WTC11 (cell line): Measurements from ENCODE around the gene SFTA2. TPM values are rescaled to one million over a fixed set of nuclear protein-coding genes. Genes with fewer than 3 reads are reported as not detected.

Experiments
- ATAC-seq: fragments of 200-7000 bp; cut with Tn5 transposase; 2 replicates; pipeline ENCODE4 v1.10.0; 2021; ENCODE audit warnings: mild to moderate bottlenecking, moderate library complexity
- CTCF ChIA-PET: fragments of 300-600 bp; sonication (Branson Sonifier 250); formaldehyde crosslinking; loops from one replicate; lab custom pipeline; 2021; ENCODE audit warnings: antibody characterized with exemption; lab: Charles Lee
- POLR2A ChIA-PET: fragments of 350-600 bp; sonication (Branson Sonifier 250); formaldehyde crosslinking; loops from one replicate; lab custom pipeline; 2021; ENCODE audit warnings: antibody characterized with exemption; lab: Charles Lee
- DNase-seq: peaks from one replicate; pipeline ENCODE4 v3.0.0; 2021; ENCODE audit warnings: low spot score
- H3K27ac Mint-ChIP-seq: 2 replicates; pipeline ENCODE4 v1.8.0; 2021; ENCODE audit warnings: mixed read lengths
- H3K27me3 Mint-ChIP-seq: 2 replicates; pipeline ENCODE4 v1.8.0; 2021; ENCODE audit warnings: low read depth, mild to moderate bottlenecking, moderate library complexity, mixed read lengths
- H3K36me3 Mint-ChIP-seq: 2 replicates; pipeline ENCODE4 v1.8.0; 2021; ENCODE audit warnings: mixed read lengths
- H3K4me1 Mint-ChIP-seq: 2 replicates; pipeline ENCODE4 v1.8.0; 2022; ENCODE audit warnings: mixed read lengths
- H3K4me3 Mint-ChIP-seq: 2 replicates; pipeline ENCODE4 v1.8.0; 2021; ENCODE audit warnings: mild to moderate bottlenecking, moderate library complexity, mixed read lengths
- H3K9me3 Mint-ChIP-seq: 2 replicates; pipeline ENCODE4 v1.8.0; 2021; ENCODE audit warnings: mixed read lengths
- CREM ChIP-seq: sonication (generic); formaldehyde crosslinking; IDR thresholded peaks from 2 replicates; pipeline ENCODE4 v1.8.1; 2022; ENCODE audit warnings: mild to moderate bottlenecking, missing genetic modification reagents, moderate library complexity
- E2F4 ChIP-seq: sonication (generic); formaldehyde crosslinking; IDR thresholded peaks from 2 replicates; pipeline ENCODE4 v1.8.1; 2022; ENCODE audit warnings: low read depth, mild to moderate bottlenecking, moderate library complexity, missing genetic modification reagents, borderline replicate concordance
- E2F5 ChIP-seq: sonication (generic); formaldehyde crosslinking; IDR thresholded peaks from 2 replicates; pipeline ENCODE4 v1.8.1; 2022; ENCODE audit warnings: mild to moderate bottlenecking, moderate library complexity, missing genetic modification reagents
- ELF4 ChIP-seq: sonication (generic); formaldehyde crosslinking; IDR thresholded peaks from 2 replicates; pipeline ENCODE4 v1.8.1; 2022; ENCODE audit warnings: low read depth, mild to moderate bottlenecking, moderate library complexity, missing genetic modification reagents
- FOXP1 ChIP-seq: sonication (generic); formaldehyde crosslinking; IDR thresholded peaks from 2 replicates; pipeline ENCODE4 v1.8.0; 2022; ENCODE audit warnings: missing genetic modification reagents, mild to moderate bottlenecking, moderate library complexity, borderline replicate concordance
- FOXP4 ChIP-seq: sonication (generic); formaldehyde crosslinking; IDR thresholded peaks from 2 replicates; pipeline ENCODE4 v1.8.0; 2022; ENCODE audit warnings: mild to moderate bottlenecking, missing genetic modification reagents
- KAT7 ChIP-seq: sonication (generic); formaldehyde crosslinking; IDR thresholded peaks from 2 replicates; pipeline ENCODE4 v1.8.1; 2023; ENCODE audit warnings: missing genetic modification reagents, mild to moderate bottlenecking, borderline replicate concordance
- MAX ChIP-seq: sonication (generic); formaldehyde crosslinking; IDR thresholded peaks from 2 replicates; pipeline ENCODE4 v1.8.0; 2022; ENCODE audit warnings: mild to moderate bottlenecking, missing genetic modification reagents
- RELA ChIP-seq: sonication (generic); formaldehyde crosslinking; IDR thresholded peaks from 2 replicates; pipeline ENCODE4 v1.8.1; 2022; ENCODE audit warnings: missing genetic modification reagents, mild to moderate bottlenecking, borderline replicate concordance
- SMAD4 ChIP-seq: sonication (generic); formaldehyde crosslinking; IDR thresholded peaks from 2 replicates; pipeline ENCODE4 v1.8.0; 2022; ENCODE audit warnings: mild to moderate bottlenecking, missing genetic modification reagents
- SP1 ChIP-seq: sonication (generic); formaldehyde crosslinking; conservative IDR thresholded peaks from 2 replicates; pipeline ENCODE4 v1.8.1; 2022; ENCODE audit warnings: missing genetic modification reagents
- USF1 ChIP-seq: sonication (generic); formaldehyde crosslinking; IDR thresholded peaks from 2 replicates; pipeline ENCODE4 v1.8.0; 2022; ENCODE audit warnings: mild to moderate bottlenecking, missing genetic modification reagents
- ZNF232 ChIP-seq: sonication (generic); formaldehyde crosslinking; IDR thresholded peaks from 2 replicates; pipeline ENCODE4 v1.8.0; 2022; ENCODE audit warnings: mild to moderate bottlenecking, missing genetic modification reagents
- ZNF263 ChIP-seq: sonication (generic); formaldehyde crosslinking; IDR thresholded peaks from 2 replicates; pipeline ENCODE4 v1.8.1; 2022; ENCODE audit warnings: low read depth, mild to moderate bottlenecking, moderate library complexity, missing genetic modification reagents
- ZNF317 ChIP-seq: sonication (generic); formaldehyde crosslinking; IDR thresholded peaks from 2 replicates; pipeline ENCODE4 v1.8.1; 2023; ENCODE audit warnings: low read depth, mild to moderate bottlenecking, moderate library complexity, missing genetic modification reagents, borderline replicate concordance
- ZNF396 ChIP-seq: fragments of 250-450 bp; sonication (Bioruptor Pico); IDR thresholded peaks from 2 replicates; pipeline ENCODE4 v1.8.0; 2021; ENCODE audit warnings: mild to moderate bottlenecking, moderate library complexity, borderline replicate concordance
- ZNF512 ChIP-seq: sonication (generic); formaldehyde crosslinking; IDR thresholded peaks from 2 replicates; pipeline ENCODE4 v1.8.1; 2022; ENCODE audit warnings: missing genetic modification reagents, borderline replicate concordance
- total RNA-seq: library from RNA; stranded (reverse); gene quantifications from 3 replicates; pipeline ENCODE4 v1.2.3, GENCODE V29; 2021

Gene SFTA2
- total RNA-seq, 1 experiment from 2014 or later = not detected

- Mint-ChIP-seq H3K36me3 (peaks cover 11% of the 10 kb centered on the region), H3K27me3 (no peaks in the 10 kb centered on the region), H3K4me3 (peak overlapping the region; percentile 83), H3K4me1 (peaks cover 69% of the 10 kb centered on the region), H3K9me3 (no peaks in the 10 kb centered on the region), H3K27ac (peak overlapping the region; percentile 70)
- DNase-seq (peak; percentile 57), ATAC-seq (peak; percentile 1)
- CTCF ChIA-PET = interaction anchor here (0.6 to 13.3 kb wide), 14 partner anchors 23 to 283 kb away, joined by 3 to 164 read pairs (median 5); partner anchors contain the start of genes GTF2H4 and VARS2
- POLR2A ChIA-PET = interaction anchor here (0.6 to 3.0 kb wide), 3 partner anchors 32 to 48 kb away, joined by 3 to 17 read pairs (median 3); no protein-coding TSS in a partner anchor
- TF ChIP-seq MAX (CRISPR knock-in tag) (0 out of 2 replicates have a peak, but pooled peaks have one; percentile 8), E2F4 (no peak), ZNF396 (CRISPR knock-in tag) (no peak), E2F5 (CRISPR knock-in tag) (0 out of 2 replicates have a peak, but pooled peaks have one; percentile 34), ZNF512 (CRISPR knock-in tag) (no peak)
- TF ChIP-seq, all 79 proteins: peak for 2
These were observed 47.2 kb downstream of the SFTA2 start for GRCh38 chr6:30884521-30885480.

GRCh38 chr6:30883685-30884520 is 48.1 kb downstream of the SFTA2 start, which contains the start of gene DDR1:
TSS of gene DDR1 (plus strand) at chr6:30884519. CDS start at chr6:30888730, 4,211 bp downstream.
- H3K36me3 Mint-ChIP-seq = peaks cover 5% of the 10 kb centered on the region; the same call in 1 of the 2 replicates
- H3K9me3 Mint-ChIP-seq = no peaks in the 10 kb centered on the region
- TF ChIP-seq CREM (no peak), ELF4 (CRISPR knock-in tag) (no peak), ZNF317 (CRISPR knock-in tag) (no peak)
- TF ChIP-seq, all 79 proteins: peak for 0
- peak; percentile 58 for DNase-seq
- no peaks in the 10 kb centered on the region for H3K27me3 Mint-ChIP-seq
- ChIA-PET CTCF (interaction anchor here (1.1 to 13.3 kb wide), 15 partner anchors 9 to 284 kb away, joined by 3 to 164 read pairs (median 10); partner anchors contain the start of genes GTF2H4 and VARS2), POLR2A (interaction anchor here (0.6 to 3.0 kb wide), 4 partner anchors 30 to 157 kb away, joined by 3 to 17 read pairs (median 9); partner anchors contain the start of genes IER3 and VARS2)
- peak within 1 kb of the TSS; percentile 99 for H3K27ac Mint-ChIP-seq
- H3K4me3 Mint-ChIP-seq = peak within 1 kb of the TSS; percentile 93
- H3K4me1 Mint-ChIP-seq = peaks cover 71% of the 10 kb centered on the region
- ATAC-seq = peak; percentile 4

GRCh38 chr6:30882759-30883684 is 48.9 kb downstream of the SFTA2 start:
- Mint-ChIP-seq H3K4me1 (peaks cover 73% of the 10 kb centered on the region), H3K36me3 (no peaks in the 10 kb centered on the region)
- TF ChIP-seq ZNF263 (CRISPR knock-in tag) (no peak), SMAD4 (no peak), FOXP4 (CRISPR knock-in tag) (no peak), USF1 (CRISPR knock-in tag) (0 out of 2 replicates have a peak, but pooled peaks have one; percentile 19), KAT7 (CRISPR knock-in tag) (no peak), SP1 (CRISPR knock-in tag) (peak; percentile 31; the same call in 1 of the 2 replicates), FOXP1 (no peak), ZNF232 (no peak), RELA (no peak)

More at GRCh38 chr6:30882759-30883684, 48.9 kb downstream of the SFTA2 start:
- ChIA-PET CTCF (interaction anchor here (0.6 to 13.3 kb wide), 23 partner anchors 10 to 232 kb away, joined by 3 to 164 read pairs (median 6); partner anchors contain the start of genes DHX16, GTF2H4, MDC1 and PSORS1C1), POLR2A (interaction anchor here (0.5 to 3.3 kb wide), 10 partner anchors 25 to 317 kb away, joined by 3 to 25 read pairs (median 5); partner anchors contain the start of genes GTF2H4, IER3, MDC1 and VARS2)
- Mint-ChIP-seq H3K27ac (peak overlapping the region; percentile 99), H3K4me3 (peak overlapping the region; percentile 93), H3K27me3 (no peaks in the 10 kb centered on the region), H3K9me3 (no peaks in the 10 kb centered on the region)
- peak; percentile 86 for DNase-seq
- peak; percentile 35 for ATAC-seq
